BE2C (cell line): Measurements from ENCODE around the gene RPL18.
A peak's percentile ranks its signal among the peaks of the same experiment; 100 is the strongest.

ENCODE experiments used
- DNase-seq: peaks from one replicate; pipeline ENCODE4 v3.0.0-alpha.2; 2020
- H3K27me3 ChIP-seq: fragments of 250-450 bp; sonication (Bioruptor Pico); 2 replicates; pipeline ENCODE4 v1.5.1; 2020; ENCODE audit warnings: mild to moderate bottlenecking
- H3K36me3 ChIP-seq: fragments of 250-450 bp; sonication (Bioruptor Pico); 2 replicates; pipeline ENCODE4 v1.5.1; 2020; ENCODE audit warnings: mild to moderate bottlenecking
- H3K4me1 ChIP-seq: fragments of 250-450 bp; sonication (Bioruptor Pico); 2 replicates; pipeline ENCODE4 v1.5.1; 2020
- H3K4me3 ChIP-seq: 2 replicates; pipeline ENCODE4 v1.5.1; 2011; ENCODE audit warnings: low read depth, low read length
- H3K9me3 ChIP-seq: fragments of 250-450 bp; sonication (Bioruptor Pico); 2 replicates; pipeline ENCODE4 v1.5.1; 2020
- TF ChIP-seq, protein P1 (sequence below): IDR thresholded peaks from 2 replicates; pipeline ENCODE4 v1.5.1; 2012; ENCODE audit warnings: mild to moderate bottlenecking, low read depth, low read length

The RPL18 gene

DNA sequence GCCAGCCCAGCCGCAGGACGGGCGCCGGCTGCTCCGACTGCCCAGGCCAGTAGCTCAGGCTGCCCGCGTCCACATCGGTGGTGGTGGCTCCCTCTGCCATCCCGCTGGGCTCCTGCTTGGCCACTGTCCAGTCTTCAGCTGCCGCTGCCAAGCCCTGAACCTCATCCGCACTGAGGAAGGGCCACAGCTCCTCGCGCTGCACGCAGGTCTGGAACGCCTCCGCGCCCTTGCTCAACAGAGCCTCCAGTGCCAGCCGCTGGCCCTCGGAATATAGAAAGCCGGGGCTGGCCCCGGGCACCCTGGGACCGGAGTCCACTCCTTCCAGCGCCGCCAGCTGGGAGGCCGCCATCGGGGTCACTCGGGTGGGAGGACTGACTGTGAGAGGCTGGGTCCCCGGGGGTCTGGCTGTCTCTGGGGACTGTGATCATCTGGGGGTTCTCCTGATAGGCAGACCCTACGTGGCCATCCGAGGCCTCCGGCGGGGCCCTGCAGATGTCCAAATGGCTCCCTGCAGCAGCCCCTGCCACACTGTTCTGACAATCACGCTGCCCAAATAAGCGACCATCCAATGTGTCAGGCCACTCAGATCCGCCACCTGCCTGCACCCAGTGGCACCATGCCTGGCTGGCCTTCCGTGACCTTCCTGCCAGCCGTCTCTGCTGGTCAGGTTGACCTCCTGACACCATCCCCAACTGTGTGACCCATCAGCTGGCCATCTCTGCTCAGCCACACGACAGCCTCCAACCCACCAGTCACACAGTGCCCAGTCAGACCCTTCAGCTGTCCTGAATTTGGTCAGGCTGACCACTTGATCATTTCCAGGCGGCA lies 5.7 kb downstream of the RPL18 start:
- Histone ChIP-seq H3K27me3 (no peaks in the 10 kb centered on the region), H3K36me3 (peaks cover 42% of the 10 kb centered on the region), H3K4me3 (no peak overlapping the region), H3K9me3 (no peaks in the 10 kb centered on the region), H3K4me1 (peaks cover 25% of the 10 kb centered on the region)
- no peak for DNase-seq
- TF ChIP-seq, protein P1, sequence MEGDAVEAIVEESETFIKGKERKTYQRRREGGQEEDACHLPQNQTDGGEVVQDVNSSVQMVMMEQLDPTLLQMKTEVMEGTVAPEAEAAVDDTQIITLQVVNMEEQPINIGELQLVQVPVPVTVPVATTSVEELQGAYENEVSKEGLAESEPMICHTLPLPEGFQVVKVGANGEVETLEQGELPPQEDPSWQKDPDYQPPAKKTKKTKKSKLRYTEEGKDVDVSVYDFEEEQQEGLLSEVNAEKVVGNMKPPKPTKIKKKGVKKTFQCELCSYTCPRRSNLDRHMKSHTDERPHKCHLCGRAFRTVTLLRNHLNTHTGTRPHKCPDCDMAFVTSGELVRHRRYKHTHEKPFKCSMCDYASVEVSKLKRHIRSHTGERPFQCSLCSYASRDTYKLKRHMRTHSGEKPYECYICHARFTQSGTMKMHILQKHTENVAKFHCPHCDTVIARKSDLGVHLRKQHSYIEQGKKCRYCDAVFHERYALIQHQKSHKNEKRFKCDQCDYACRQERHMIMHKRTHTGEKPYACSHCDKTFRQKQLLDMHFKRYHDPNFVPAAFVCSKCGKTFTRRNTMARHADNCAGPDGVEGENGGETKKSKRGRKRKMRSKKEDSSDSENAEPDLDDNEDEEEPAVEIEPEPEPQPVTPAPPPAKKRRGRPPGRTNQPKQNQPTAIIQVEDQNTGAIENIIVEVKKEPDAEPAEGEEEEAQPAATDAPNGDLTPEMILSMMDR, result no peak

GRCh38 chr19:48611872-48612271 lies 7.1 kb downstream of the RPL18 start:
- H3K9me3 ChIP-seq, result no peaks in the 10 kb centered on the region
- H3K4me3 ChIP-seq, result no peak overlapping the region
- TF ChIP-seq, protein P1, result no peak
- no peaks in the 10 kb centered on the region for H3K27me3 ChIP-seq
- peaks cover 22% of the 10 kb centered on the region for H3K4me1 ChIP-seq
- no peak for DNase-seq
- peaks cover 28% of the 10 kb centered on the region for H3K36me3 ChIP-seq

- DNase-seq, result no peak
- peaks cover 12% of the 10 kb centered on the region for H3K4me1 ChIP-seq
- no peak overlapping the region for H3K4me3 ChIP-seq
- H3K9me3 ChIP-seq, result no peaks in the 10 kb centered on the region
- H3K36me3 ChIP-seq, result peaks cover 6% of the 10 kb centered on the region
- TF ChIP-seq, protein P1, result no peak
- no peaks in the 10 kb centered on the region for H3K27me3 ChIP-seq
Measured at GRCh38 chr19:48609571-48610108, 9.3 kb downstream of the RPL18 start.

GRCh38 chr19:48608798-48609263 lies 10.1 kb downstream of the RPL18 start:
- H3K4me1 ChIP-seq, result peaks cover 3% of the 10 kb centered on the region
- TF ChIP-seq, protein P1, result peak; percentile 81
- H3K27me3 ChIP-seq, result no peaks in the 10 kb centered on the region
- peak overlapping the region; percentile 29; the same call in 1 of the 2 replicates for H3K4me3 ChIP-seq
- no peaks in the 10 kb centered on the region for H3K9me3 ChIP-seq
- DNase-seq, result peak; percentile 66
- no peaks in the 10 kb centered on the region for H3K36me3 ChIP-seq

DNA sequence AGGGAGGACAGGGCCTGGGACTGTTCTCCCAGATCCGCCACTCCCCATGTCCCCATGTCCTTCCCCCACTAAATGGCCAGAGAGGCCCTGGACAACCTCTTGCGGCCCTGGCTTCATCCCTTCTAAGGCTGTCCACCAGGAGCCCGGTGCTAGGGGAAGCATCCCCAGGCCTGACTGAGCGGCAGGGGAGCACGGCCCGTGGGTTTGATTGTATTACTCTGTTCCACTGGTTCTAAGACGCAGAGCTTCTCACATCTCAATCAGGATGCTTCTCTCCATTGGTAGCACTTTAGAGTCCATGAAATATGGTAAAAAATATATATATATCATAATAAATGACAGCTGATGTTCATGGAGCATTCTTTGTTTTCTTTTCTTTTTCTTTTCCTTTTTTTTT lies 11.6 kb downstream of the RPL18 start:
- no peak for DNase-seq
- Histone ChIP-seq H3K4me3 (no peak overlapping the region), H3K4me1 (no peaks in the 10 kb centered on the region; the same call in 1 of the 2 replicates), H3K9me3 (no peaks in the 10 kb centered on the region), H3K27me3 (no peaks in the 10 kb centered on the region), H3K36me3 (no peaks in the 10 kb centered on the region)
- TF ChIP-seq, protein P1, result no peak
